WTC11 (cell line): Measurements from ENCODE around the gene DNAH1. TPM values are rescaled to one million over a fixed set of nuclear protein-coding genes. Genes with fewer than 3 reads are reported as not detected.

Source experiments
- ATAC-seq: fragments of 200-7000 bp; cut with Tn5 transposase; 2 replicates; pipeline ENCODE4 v1.10.0; 2021; ENCODE audit warnings: mild to moderate bottlenecking, moderate library complexity
- CTCF ChIA-PET: fragments of 300-600 bp; sonication (Branson Sonifier 250); formaldehyde crosslinking; loops from one replicate; lab custom pipeline; 2021; ENCODE audit warnings: antibody characterized with exemption; lab: Charles Lee
- POLR2A ChIA-PET: fragments of 350-600 bp; sonication (Branson Sonifier 250); formaldehyde crosslinking; loops from one replicate; lab custom pipeline; 2021; ENCODE audit warnings: antibody characterized with exemption; lab: Charles Lee
- DNase-seq: peaks from one replicate; pipeline ENCODE4 v3.0.0; 2021; ENCODE audit warnings: low spot score
- H3K27ac Mint-ChIP-seq: 2 replicates; pipeline ENCODE4 v1.8.0; 2021; ENCODE audit warnings: mixed read lengths
- H3K27me3 Mint-ChIP-seq: 2 replicates; pipeline ENCODE4 v1.8.0; 2021; ENCODE audit warnings: low read depth, mild to moderate bottlenecking, moderate library complexity, mixed read lengths
- H3K36me3 Mint-ChIP-seq: 2 replicates; pipeline ENCODE4 v1.8.0; 2021; ENCODE audit warnings: mixed read lengths
- H3K4me1 Mint-ChIP-seq: 2 replicates; pipeline ENCODE4 v1.8.0; 2022; ENCODE audit warnings: mixed read lengths
- H3K4me3 Mint-ChIP-seq: 2 replicates; pipeline ENCODE4 v1.8.0; 2021; ENCODE audit warnings: mild to moderate bottlenecking, moderate library complexity, mixed read lengths
- H3K9me3 Mint-ChIP-seq: 2 replicates; pipeline ENCODE4 v1.8.0; 2021; ENCODE audit warnings: mixed read lengths
- ATF1 ChIP-seq: sonication (generic); formaldehyde crosslinking; IDR thresholded peaks from 2 replicates; pipeline ENCODE4 v1.8.1; 2023; ENCODE audit warnings: mild to moderate bottlenecking, moderate library complexity, missing genetic modification reagents
- CBFB ChIP-seq: sonication (generic); formaldehyde crosslinking; IDR thresholded peaks from 2 replicates; pipeline ENCODE4 v1.8.1; 2022; ENCODE audit warnings: mild to moderate bottlenecking, low read depth, missing genetic modification reagents
- CTCF ChIP-seq: fragments of 200-600 bp; IDR thresholded peaks from 2 replicates; pipeline ENCODE4 v1.8.0; 2022; ENCODE audit warnings: antibody characterized with exemption
- GRHL2 ChIP-seq: fragments of 250-450 bp; sonication (Bioruptor Pico); IDR thresholded peaks from 2 replicates; pipeline ENCODE4 v1.8.0; 2022; ENCODE audit warnings: mild to moderate bottlenecking, moderate library complexity; ENCODE audit not compliant: insufficient replicate concordance, severe bottlenecking
- MAX ChIP-seq: sonication (generic); formaldehyde crosslinking; IDR thresholded peaks from 2 replicates; pipeline ENCODE4 v1.8.0; 2022; ENCODE audit warnings: mild to moderate bottlenecking, missing genetic modification reagents
- MYBL2 ChIP-seq: sonication (generic); formaldehyde crosslinking; IDR thresholded peaks from 2 replicates; pipeline ENCODE4 v1.8.1; 2023; ENCODE audit warnings: mild to moderate bottlenecking, moderate library complexity, missing genetic modification reagents
- NR3C1 ChIP-seq: sonication (generic); formaldehyde crosslinking; conservative IDR thresholded peaks from 2 replicates; pipeline ENCODE4 v1.8.1; 2023; ENCODE audit warnings: low read depth, mild to moderate bottlenecking, missing genetic modification reagents
- PREB ChIP-seq: sonication (generic); formaldehyde crosslinking; IDR thresholded peaks from 2 replicates; pipeline ENCODE4 v1.8.1; 2022; ENCODE audit warnings: mild to moderate bottlenecking, missing genetic modification reagents, moderate library complexity, borderline replicate concordance
- ZNF532 ChIP-seq: fragments of 250-450 bp; sonication (Bioruptor Pico); IDR thresholded peaks from 2 replicates; pipeline ENCODE4 v1.9.0; 2021; ENCODE audit warnings: mild to moderate bottlenecking, borderline replicate concordance
- ZSCAN18 ChIP-seq: fragments of 250-450 bp; sonication (Bioruptor Pico); IDR thresholded peaks from 2 replicates; pipeline ENCODE4 v2.1.2; 2022; ENCODE audit warnings: mild to moderate bottlenecking, moderate library complexity
- total RNA-seq: library from RNA; stranded (reverse); gene quantifications from 3 replicates; pipeline ENCODE4 v1.2.3, GENCODE V29; 2021

DNAH1 gene
- total RNA-seq, 1 experiment from 2014 or later, result 1.5 TPM

GRCh38 chr3:52290596-52291507, 25.3 kb upstream of the DNAH1 start (continued):
- TF ChIP-seq ZNF532 (CRISPR knock-in tag) (no peak), GRHL2 (CRISPR knock-in tag) (no peak), MAX (CRISPR knock-in tag) (no peak), NR3C1 (no peak), CBFB (CRISPR knock-in tag) (no peak), ZSCAN18 (CRISPR knock-in tag) (no peak), MYBL2 (CRISPR knock-in tag) (no peak), PREB (CRISPR knock-in tag) (no peak), ATF1 (CRISPR knock-in tag) (no peak)

GRCh38 chr3:52291508-52292181, 24.5 kb upstream of the DNAH1 start:
- POLR2A ChIA-PET, result no interaction called here
- TF ChIP-seq CTCF (peak; percentile 27; the same call in 1 of the 2 replicates), MAX (CRISPR knock-in tag) (no peak)
- TF ChIP-seq, all 79 proteins: peak for 1
- Mint-ChIP-seq H3K27me3 (no peaks in the 10 kb centered on the region), H3K27ac (no peak overlapping the region; the same call in 1 of the 2 replicates), H3K4me3 (no peak overlapping the region), H3K36me3 (no peaks in the 10 kb centered on the region), H3K9me3 (no peaks in the 10 kb centered on the region), H3K4me1 (peaks cover 5% of the 10 kb centered on the region)
- peak; percentile 10 for ATAC-seq
- DNase-seq, result peak; percentile 69
- CTCF ChIA-PET, result interaction anchor here (0.6 to 3.6 kb wide), 7 partner anchors 9 to 97 kb away, joined by 3 to 34 read pairs (median 8); no protein-coding TSS in a partner anchor
